Subcutaneous adipose tissue (tissue), 4 donors: ENCODE results near the gene TNFAIP8. TPM values are rescaled to one million over a fixed set of nuclear protein-coding genes. Genes with fewer than 3 reads are reported as not detected.

Experiments used
- total RNA-seq, 4 donors: library from RNA; depleted of rRNA; stranded (reverse); fragments of >200 nt; gene quantifications; one replicate each; pipeline ENCODE4 v1.1.0, GENCODE V29; 2016
- TF ChIP-seq, protein P1 (sequence below): fragments of 450-650 bp; IDR thresholded peaks from one replicate; pipeline ENCODE4 v1.5.1; 2016; ENCODE audit warnings: low read depth, mild to moderate bottlenecking, control low read depth, antibody characterized with exemption, moderate library complexity

Gene TNFAIP8
- total RNA-seq, 4 donors from 2014 or later: 86.9 to 151 (median 129) TPM

DNA sequence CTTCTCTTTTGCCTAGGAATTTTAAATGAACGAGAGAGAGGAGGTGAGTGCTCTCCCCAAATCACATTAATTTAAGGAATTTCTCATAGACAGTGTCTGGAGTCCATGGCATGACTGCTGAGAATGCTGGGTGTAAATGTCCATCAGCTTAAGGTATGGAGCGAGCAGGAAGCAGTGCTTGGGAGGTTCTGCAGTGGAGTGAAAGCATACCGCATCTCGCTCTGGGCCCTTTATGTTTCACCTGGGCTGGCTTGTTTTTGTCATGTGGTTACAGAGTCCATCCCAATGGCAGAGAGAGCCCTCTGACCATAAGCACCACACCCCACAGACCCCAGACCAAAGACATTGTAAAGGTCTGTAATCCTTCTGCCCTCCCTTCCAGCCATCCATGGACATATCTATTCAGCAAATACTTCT lies 20.6 kb upstream of the TNFAIP8 start:
- TF ChIP-seq, protein P1, sequence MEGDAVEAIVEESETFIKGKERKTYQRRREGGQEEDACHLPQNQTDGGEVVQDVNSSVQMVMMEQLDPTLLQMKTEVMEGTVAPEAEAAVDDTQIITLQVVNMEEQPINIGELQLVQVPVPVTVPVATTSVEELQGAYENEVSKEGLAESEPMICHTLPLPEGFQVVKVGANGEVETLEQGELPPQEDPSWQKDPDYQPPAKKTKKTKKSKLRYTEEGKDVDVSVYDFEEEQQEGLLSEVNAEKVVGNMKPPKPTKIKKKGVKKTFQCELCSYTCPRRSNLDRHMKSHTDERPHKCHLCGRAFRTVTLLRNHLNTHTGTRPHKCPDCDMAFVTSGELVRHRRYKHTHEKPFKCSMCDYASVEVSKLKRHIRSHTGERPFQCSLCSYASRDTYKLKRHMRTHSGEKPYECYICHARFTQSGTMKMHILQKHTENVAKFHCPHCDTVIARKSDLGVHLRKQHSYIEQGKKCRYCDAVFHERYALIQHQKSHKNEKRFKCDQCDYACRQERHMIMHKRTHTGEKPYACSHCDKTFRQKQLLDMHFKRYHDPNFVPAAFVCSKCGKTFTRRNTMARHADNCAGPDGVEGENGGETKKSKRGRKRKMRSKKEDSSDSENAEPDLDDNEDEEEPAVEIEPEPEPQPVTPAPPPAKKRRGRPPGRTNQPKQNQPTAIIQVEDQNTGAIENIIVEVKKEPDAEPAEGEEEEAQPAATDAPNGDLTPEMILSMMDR: no peak

DNA sequence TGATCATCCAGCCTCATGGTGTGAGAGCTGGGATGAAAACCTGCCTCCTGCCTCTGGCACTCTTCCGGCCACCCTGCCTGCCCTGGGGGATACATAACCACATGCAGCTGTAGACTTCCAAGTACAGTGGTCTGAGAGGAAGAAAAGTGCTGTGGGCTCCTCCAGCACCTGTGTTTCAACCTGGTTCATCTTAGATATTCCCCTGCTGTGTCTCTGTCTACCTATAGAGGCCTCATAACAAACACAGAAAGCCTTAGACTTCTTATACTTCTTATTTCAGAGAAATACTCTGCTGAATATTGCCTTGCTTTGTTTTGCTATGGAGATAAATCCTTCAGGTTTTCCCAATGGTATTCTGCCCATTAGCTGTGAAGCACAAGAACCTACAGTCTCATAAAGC lies 19.6 kb upstream of the TNFAIP8 start:
- TF ChIP-seq, protein P1: no peak

- TF ChIP-seq, protein P1: no peak
Measured at GRCh38 chr5:119336845-119337580, 18.8 kb upstream of the TNFAIP8 start.

GRCh38 chr5:119338326-119338946 lies 17.4 kb upstream of the TNFAIP8 start:
- TF ChIP-seq, protein P1: no peak

- TF ChIP-seq, protein P1: no peak
Measured at GRCh38 chr5:119339344-119339743, 16.5 kb upstream of the TNFAIP8 start.

GRCh38 chr5:119339965-119340364 lies 15.9 kb upstream of the TNFAIP8 start:
- TF ChIP-seq, protein P1: no peak

DNA sequence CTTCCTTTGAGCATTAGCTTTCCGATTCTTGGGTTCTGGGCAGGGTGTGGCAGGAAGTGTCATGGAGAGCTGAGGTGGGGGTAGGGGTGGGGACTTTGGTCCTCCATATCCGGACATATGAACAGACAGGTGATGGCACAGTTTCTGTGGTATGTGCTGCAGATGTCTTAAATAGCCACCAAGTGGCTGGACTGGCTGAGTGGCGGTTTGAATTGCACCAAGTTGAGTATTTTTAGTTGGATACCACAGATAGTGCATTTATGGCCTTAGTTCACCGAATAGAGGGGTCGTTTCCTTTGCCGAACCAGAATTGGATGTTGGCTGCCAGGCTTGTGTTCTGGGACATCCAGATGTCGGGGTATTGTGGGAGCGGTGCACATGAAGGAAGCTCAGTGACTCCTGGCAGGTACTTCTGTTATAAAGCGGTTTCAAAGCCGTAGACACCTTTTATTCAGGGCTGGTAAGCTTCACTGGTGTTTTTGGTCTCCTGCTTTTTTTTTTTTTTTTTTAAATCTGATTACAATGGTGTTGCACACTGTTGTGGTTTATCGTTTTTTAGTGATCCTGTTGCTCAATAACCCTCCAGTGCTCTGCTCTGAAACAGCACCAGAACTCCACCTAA lies 15.1 kb upstream of the TNFAIP8 start:
- TF ChIP-seq, protein P1: no peak
